Upper lobe of right lung (tissue), 1 donor: Measurements from ENCODE around the gene ACTRT2. TPM values are rescaled to one million over a fixed set of nuclear protein-coding genes. Genes with fewer than 3 reads are reported as not detected.
A peak's percentile ranks its signal among the peaks of the same experiment; 100 is the strongest.

Source experiments
- ATAC-seq: fragments of 200-7000 bp; cut with Tn5 transposase; one replicate; pipeline ENCODE4 v1.9.1; 2020; ENCODE audit warnings: mild to moderate bottlenecking, moderate library complexity
- DNase-seq: peaks from one replicate; pipeline ENCODE4 v3.0.0-alpha.2; 2020
- H3K27ac ChIP-seq: fragments of 200-600 bp; one replicate; pipeline ENCODE4 v1.8.0; 2022
- H3K27me3 ChIP-seq: fragments of 200-600 bp; one replicate; pipeline ENCODE4 v1.8.0; 2022; ENCODE audit warnings: mild to moderate bottlenecking
- H3K36me3 ChIP-seq: fragments of 200-600 bp; one replicate; pipeline ENCODE4 v1.8.0; 2022
- H3K4me1 ChIP-seq: fragments of 200-600 bp; one replicate; pipeline ENCODE4 v1.8.0; 2022
- H3K4me3 ChIP-seq: fragments of 200-600 bp; one replicate; pipeline ENCODE4 v1.8.0; 2022; ENCODE audit warnings: mild to moderate bottlenecking
- H3K9me3 ChIP-seq: fragments of 200-600 bp; one replicate; pipeline ENCODE4 v1.8.0; 2022
- intact Hi-C: fragments of 100-400 bp; cut with DNase I; formaldehyde crosslinking; loops from one replicate; pipeline ENCODE4 v1.11.0; 2022
- total RNA-seq: library from RNA; stranded (reverse); fragmentation: NEBNext Ultra II Directional; extraction: Animal tissue kit (Norgen Biotek cat#: 25700); gene quantifications from one replicate; pipeline ENCODE4 v1.2.1, GENCODE V29; 2021
- TF ChIP-seq, protein P1 (sequence below): fragments of 200-600 bp; IDR thresholded peaks from one replicate; pipeline ENCODE4 v1.8.0; 2022; ENCODE audit warnings: antibody characterized with exemption
- donor health status: DM: no; HTN: yes; CAD: no; lungs with severe emphysema.

Gene ACTRT2
- total RNA-seq, 1 donor from 2014 or later, result not detected

DNA sequence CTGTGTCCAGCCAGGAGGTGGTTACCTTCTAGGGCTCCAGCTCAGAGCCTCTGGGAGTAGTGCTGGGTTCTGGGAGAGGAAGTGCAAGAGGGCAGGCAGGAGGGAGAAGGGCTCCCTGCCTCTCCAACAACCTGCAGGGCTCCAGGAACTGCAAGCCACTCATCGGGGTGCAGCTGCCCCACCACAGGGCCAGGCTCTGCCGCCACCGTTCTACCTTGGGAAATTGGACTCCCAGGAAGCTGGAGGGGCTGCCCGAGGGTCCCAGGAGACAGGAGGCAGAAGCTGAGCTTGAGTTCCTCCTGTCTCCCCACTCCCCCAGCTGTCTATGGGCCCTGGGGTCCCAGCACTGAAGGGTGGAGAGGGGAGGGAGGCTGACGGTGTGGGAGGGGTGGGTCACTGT, 40.3 kb downstream of the ACTRT2 start:
- Histone ChIP-seq H3K36me3 (no peaks in the 10 kb centered on the region), H3K9me3 (no peaks in the 10 kb centered on the region), H3K4me1 (no peaks in the 10 kb centered on the region), H3K4me3 (no peak overlapping the region), H3K27me3 (peaks cover 46% of the 10 kb centered on the region), H3K27ac (no peak overlapping the region)
- ATAC-seq, result no peak
- DNase-seq, result peak; percentile 60
- TF ChIP-seq, protein P1, sequence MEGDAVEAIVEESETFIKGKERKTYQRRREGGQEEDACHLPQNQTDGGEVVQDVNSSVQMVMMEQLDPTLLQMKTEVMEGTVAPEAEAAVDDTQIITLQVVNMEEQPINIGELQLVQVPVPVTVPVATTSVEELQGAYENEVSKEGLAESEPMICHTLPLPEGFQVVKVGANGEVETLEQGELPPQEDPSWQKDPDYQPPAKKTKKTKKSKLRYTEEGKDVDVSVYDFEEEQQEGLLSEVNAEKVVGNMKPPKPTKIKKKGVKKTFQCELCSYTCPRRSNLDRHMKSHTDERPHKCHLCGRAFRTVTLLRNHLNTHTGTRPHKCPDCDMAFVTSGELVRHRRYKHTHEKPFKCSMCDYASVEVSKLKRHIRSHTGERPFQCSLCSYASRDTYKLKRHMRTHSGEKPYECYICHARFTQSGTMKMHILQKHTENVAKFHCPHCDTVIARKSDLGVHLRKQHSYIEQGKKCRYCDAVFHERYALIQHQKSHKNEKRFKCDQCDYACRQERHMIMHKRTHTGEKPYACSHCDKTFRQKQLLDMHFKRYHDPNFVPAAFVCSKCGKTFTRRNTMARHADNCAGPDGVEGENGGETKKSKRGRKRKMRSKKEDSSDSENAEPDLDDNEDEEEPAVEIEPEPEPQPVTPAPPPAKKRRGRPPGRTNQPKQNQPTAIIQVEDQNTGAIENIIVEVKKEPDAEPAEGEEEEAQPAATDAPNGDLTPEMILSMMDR, result no peak
- intact Hi-C loops, result no loop called here

- no peaks in the 10 kb centered on the region for H3K9me3 ChIP-seq
- no peak overlapping the region for H3K27ac ChIP-seq
- no peaks in the 10 kb centered on the region for H3K4me1 ChIP-seq
- H3K36me3 ChIP-seq, result no peaks in the 10 kb centered on the region
- no peak overlapping the region for H3K4me3 ChIP-seq
- intact Hi-C loops, result no loop called here
- ATAC-seq, result no peak
- DNase-seq, result peak; percentile 44
- peaks cover 51% of the 10 kb centered on the region for H3K27me3 ChIP-seq
- TF ChIP-seq, protein P1, result no peak
Observed at GRCh38 chr1:3061981-3062615, 40.8 kb downstream of the ACTRT2 start.

DNA sequence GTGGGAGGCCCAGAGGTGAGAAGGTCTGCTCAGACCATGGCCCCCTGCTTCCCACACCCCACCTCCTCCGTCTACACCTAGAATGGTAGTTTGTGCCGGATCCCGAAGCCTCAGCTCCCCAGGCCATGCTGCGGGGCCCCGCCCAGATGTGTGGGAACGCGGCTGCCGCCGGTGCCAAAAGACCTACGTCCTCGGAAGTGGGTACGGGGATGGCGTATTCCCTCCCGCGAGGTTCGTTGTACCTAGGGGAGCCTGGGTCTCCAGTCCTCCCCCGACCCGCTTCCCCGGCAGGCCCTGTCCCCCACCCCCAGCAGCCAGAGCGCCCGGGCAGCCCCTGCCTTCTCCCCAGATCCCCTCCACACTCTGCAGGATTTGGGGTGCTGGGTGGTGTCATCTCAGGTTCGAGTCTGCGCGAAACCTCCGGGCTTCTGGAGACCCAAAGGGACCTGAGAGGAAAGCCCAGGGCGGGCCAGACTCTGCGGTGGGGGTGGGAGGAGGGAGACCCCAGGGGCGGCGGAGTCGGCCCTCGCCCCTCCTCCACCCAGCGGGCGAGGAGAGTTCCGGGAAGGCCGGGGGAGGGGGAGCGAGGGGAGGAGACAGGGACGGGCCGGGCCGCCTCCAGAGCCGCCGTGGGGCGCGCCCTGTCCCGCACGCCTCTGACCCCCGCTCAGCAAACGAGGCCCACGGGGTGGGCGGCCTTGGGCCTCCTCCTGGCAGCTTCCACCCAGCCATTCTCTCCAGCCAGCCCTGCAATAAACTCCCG, 41.5 kb downstream of the ACTRT2 start:
- Histone ChIP-seq H3K27me3 (peaks cover 58% of the 10 kb centered on the region), H3K36me3 (no peaks in the 10 kb centered on the region), H3K4me3 (no peak overlapping the region), H3K4me1 (no peaks in the 10 kb centered on the region), H3K9me3 (no peaks in the 10 kb centered on the region), H3K27ac (no peak overlapping the region)
- DNase-seq (peak; percentile 59), ATAC-seq (no peak)
- intact Hi-C loops, result no loop called here
- TF ChIP-seq, protein P1, result no peak

- Histone ChIP-seq H3K36me3 (no peaks in the 10 kb centered on the region), H3K27me3 (peaks cover 67% of the 10 kb centered on the region), H3K4me3 (no peak overlapping the region), H3K9me3 (no peaks in the 10 kb centered on the region), H3K4me1 (no peaks in the 10 kb centered on the region), H3K27ac (no peak overlapping the region)
- TF ChIP-seq, protein P1, result no peak
- ATAC-seq (no peak), DNase-seq (peak; percentile 53)
- intact Hi-C loops, result no loop called here
Observed at GRCh38 chr1:3063379-3064295, 42.4 kb downstream of the ACTRT2 start.

DNA sequence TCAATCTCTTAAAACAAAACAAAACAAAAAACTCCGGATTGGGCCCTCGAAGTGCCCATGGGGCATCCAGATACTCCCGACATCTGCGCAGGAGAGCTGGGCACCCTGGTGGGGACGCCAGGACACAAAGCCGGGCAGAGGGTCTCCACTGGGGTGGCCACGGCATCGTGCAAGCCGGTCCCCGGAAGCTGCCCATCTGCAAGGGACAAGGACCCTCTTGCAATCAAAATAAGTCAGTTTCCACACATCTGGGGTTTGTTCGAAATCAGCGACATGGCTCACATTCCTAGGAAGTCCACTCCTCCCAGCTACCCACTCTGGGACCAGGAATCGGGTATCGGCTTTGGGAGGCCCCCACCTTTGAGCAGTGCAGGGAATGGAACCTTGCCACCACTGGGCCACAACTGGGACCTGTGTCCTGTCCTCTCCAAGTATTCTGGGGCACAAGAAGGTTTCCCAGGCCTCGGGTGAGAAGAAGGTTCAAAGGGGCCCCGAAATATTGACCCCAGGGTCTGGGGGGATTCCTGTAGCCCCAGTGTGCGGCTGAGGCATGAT, 43.1 kb downstream of the ACTRT2 start:
- Histone ChIP-seq H3K4me3 (no peak overlapping the region), H3K9me3 (no peaks in the 10 kb centered on the region), H3K4me1 (no peaks in the 10 kb centered on the region), H3K27ac (no peak overlapping the region), H3K27me3 (peaks cover 68% of the 10 kb centered on the region), H3K36me3 (no peaks in the 10 kb centered on the region)
- TF ChIP-seq, protein P1, result no peak
- DNase-seq (peak; percentile 53), ATAC-seq (no peak)
- intact Hi-C loops, result no loop called here
